GM21528 (cell line): Measurements from ENCODE around the gene ZDHHC18.
"Not testable (repeated sequence)": the region's sequence is repeated elsewhere in the genome, so short reads cannot be mapped to it uniquely, and the experiment has no call there.

Source experiments
- ATAC-seq: cut with Tn5 transposase; IDR thresholded peaks from one replicate; pipeline ENCODE4 v1.9.1; 2021; ENCODE audit warnings: mild to moderate bottlenecking, moderate library complexity; ENCODE audit not compliant: unreplicated experiment, low FRiP score

The ZDHHC18 gene

GRCh38 chr1:26791148-26791547 lies 35.3 kb upstream of the ZDHHC18 start:
- ATAC-seq = no peak

GRCh38 chr1:26791626-26792025 lies 34.9 kb upstream of the ZDHHC18 start:
- ATAC-seq = no peak

- no peak for ATAC-seq
These were observed 33.6 kb upstream of the ZDHHC18 start for GRCh38 chr1:26792924-26793323.

- no peak for ATAC-seq
These were observed 32.1 kb upstream of the ZDHHC18 start for GRCh38 chr1:26794391-26794790.

- ATAC-seq = no peak
These were observed 28.9 kb upstream of the ZDHHC18 start for GRCh38 chr1:26797627-26798026.

GRCh38 chr1:26799479-26800142 lies 26.9 kb upstream of the ZDHHC18 start:
- no peak for ATAC-seq

- ATAC-seq = not testable (repeated sequence)
These were observed 22.6 kb upstream of the ZDHHC18 start for GRCh38 chr1:26803932-26804331.

- ATAC-seq = not testable (repeated sequence)
These were observed 16.4 kb upstream of the ZDHHC18 start for GRCh38 chr1:26810105-26810504.

GRCh38 chr1:26811057-26811456 lies 15.4 kb upstream of the ZDHHC18 start:
- no peak for ATAC-seq

- ATAC-seq = no peak
These were observed 14.8 kb upstream of the ZDHHC18 start for GRCh38 chr1:26811708-26812107.

GRCh38 chr1:26814377-26814776 lies 12.1 kb upstream of the ZDHHC18 start:
- no peak for ATAC-seq

- ATAC-seq = no peak
These were observed 11.6 kb upstream of the ZDHHC18 start for GRCh38 chr1:26814893-26815292.

- ATAC-seq = peak; percentile 90
These were observed 5.7 kb upstream of the ZDHHC18 start for GRCh38 chr1:26820784-26821269.

GRCh38 chr1:26822737-26823395 lies 3.6 kb upstream of the ZDHHC18 start:
- no peak for ATAC-seq

GRCh38 chr1:26824731-26825130 lies 1.8 kb upstream of the ZDHHC18 start:
- no peak for ATAC-seq

- ATAC-seq = no peak
These were observed 667 bp downstream of the ZDHHC18 start for GRCh38 chr1:26827106-26827604.

GRCh38 chr1:26827663-26828062 lies 1.2 kb downstream of the ZDHHC18 start:
- ATAC-seq = no peak

- ATAC-seq = no peak
These were observed 2.0 kb downstream of the ZDHHC18 start for GRCh38 chr1:26828411-26828991.

- ATAC-seq = no peak
These were observed 2.9 kb downstream of the ZDHHC18 start for GRCh38 chr1:26829184-26829911.

- no peak for ATAC-seq
These were observed 4.6 kb downstream of the ZDHHC18 start for GRCh38 chr1:26831059-26831458.
